Activated T-helper 1 cell treated with anti-CD3 and anti-CD28 coated beads, Interleukin-2, amount 50 U/mL, for 16 hours (primary cell): Measurements from ENCODE around the gene COL23A1.

Experiments used
- DNase-seq, 2 donors: peaks; one replicate each; pipeline ENCODE4 v3.0.0-alpha.2; 2020; ENCODE audit warnings: low read depth in 1 of 2, low spot score in 1 of 2

Gene COL23A1

GRCh38 chr5:178348356-178349074, 241.7 kb downstream of the COL23A1 start:
- DNase-seq = no peak

- DNase-seq = no peak
Observed at GRCh38 chr5:178347956-178348355, 242.2 kb downstream of the COL23A1 start.

- DNase-seq = no peak
Observed at GRCh38 chr5:178346607-178347334, 243.4 kb downstream of the COL23A1 start.

GRCh38 chr5:178343306-178343705, 246.9 kb downstream of the COL23A1 start:
- DNase-seq = no peak

GRCh38 chr5:178341851-178342140, 248.4 kb downstream of the COL23A1 start:
- no peak for DNase-seq

GRCh38 chr5:178341091-178341850, 248.9 kb downstream of the COL23A1 start:
- no peak for DNase-seq

GRCh38 chr5:178340637-178341036, 249.6 kb downstream of the COL23A1 start:
- DNase-seq = no peak

- DNase-seq = no peak
Observed at GRCh38 chr5:178340187-178340586, 250.0 kb downstream of the COL23A1 start.

GRCh38 chr5:178339272-178339671, 250.9 kb downstream of the COL23A1 start:
- DNase-seq = no peak

- DNase-seq = no peak
Observed at GRCh38 chr5:178338750-178339144, 251.4 kb downstream of the COL23A1 start.

- DNase-seq = no peak
Observed at GRCh38 chr5:178338126-178338749, 252.0 kb downstream of the COL23A1 start.

- DNase-seq = no peak
Observed at GRCh38 chr5:178337334-178337741, 252.9 kb downstream of the COL23A1 start.

GRCh38 chr5:178336889-178337288, 253.3 kb downstream of the COL23A1 start:
- no peak for DNase-seq

- DNase-seq = no peak
Observed at GRCh38 chr5:178335302-178336030, 254.7 kb downstream of the COL23A1 start.

GRCh38 chr5:178334861-178335260, 255.3 kb downstream of the COL23A1 start:
- DNase-seq = no peak

- no peak for DNase-seq
Observed at GRCh38 chr5:178333821-178334481, 256.2 kb downstream of the COL23A1 start.

GRCh38 chr5:178332210-178332641, 258.0 kb downstream of the COL23A1 start:
- DNase-seq = no peak

- no peak for DNase-seq
Observed at GRCh38 chr5:178331491-178331996, 258.6 kb downstream of the COL23A1 start.

GRCh38 chr5:178330791-178331404, 259.3 kb downstream of the COL23A1 start:
- no peak for DNase-seq
